Fibroblast of skin of right quadriceps (primary cell): Measurements from ENCODE around the gene CALHM1.
A peak's percentile ranks its signal among the peaks of the same experiment; 100 is the strongest.
"Not testable (repeated sequence)": the region's sequence is repeated elsewhere in the genome, so short reads cannot be mapped to it uniquely, and the experiment has no call there.

Source experiments
- DNase-seq: peaks from one replicate; pipeline ENCODE4 v3.0.0-alpha.2; 2013

The CALHM1 gene

DNA sequence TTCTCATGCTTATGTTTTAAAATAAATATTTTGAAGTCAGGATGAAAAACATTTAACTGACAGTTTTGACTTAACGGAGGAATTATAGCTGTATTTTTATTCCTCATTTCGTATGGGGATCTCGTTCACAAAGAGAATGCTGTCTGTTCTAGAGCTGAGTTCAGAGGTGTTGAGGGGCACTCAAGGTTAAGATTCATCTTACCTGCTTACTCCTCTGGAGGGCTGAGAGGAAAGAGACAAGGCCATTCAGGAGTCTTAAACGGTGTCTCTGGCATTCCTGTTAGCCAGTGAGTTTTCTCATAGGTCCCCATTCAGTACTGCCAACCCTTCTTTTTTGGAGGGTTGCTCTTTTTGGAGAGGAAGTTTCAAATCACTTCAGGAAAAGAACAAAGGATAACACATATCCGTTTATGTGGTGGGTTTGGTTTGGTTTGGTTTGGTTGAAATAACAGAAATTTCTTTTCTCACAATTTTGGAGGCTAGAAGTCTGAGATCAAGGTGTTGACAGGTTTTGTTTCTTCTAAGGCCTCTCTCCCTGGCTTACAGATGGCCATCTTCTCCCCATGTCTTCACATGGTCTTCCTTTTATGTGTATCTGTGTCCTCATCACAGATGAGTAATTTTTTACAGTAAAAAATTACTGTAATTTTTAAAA lies 29.6 kb downstream of the CALHM1 start:
- no peak for DNase-seq

DNA sequence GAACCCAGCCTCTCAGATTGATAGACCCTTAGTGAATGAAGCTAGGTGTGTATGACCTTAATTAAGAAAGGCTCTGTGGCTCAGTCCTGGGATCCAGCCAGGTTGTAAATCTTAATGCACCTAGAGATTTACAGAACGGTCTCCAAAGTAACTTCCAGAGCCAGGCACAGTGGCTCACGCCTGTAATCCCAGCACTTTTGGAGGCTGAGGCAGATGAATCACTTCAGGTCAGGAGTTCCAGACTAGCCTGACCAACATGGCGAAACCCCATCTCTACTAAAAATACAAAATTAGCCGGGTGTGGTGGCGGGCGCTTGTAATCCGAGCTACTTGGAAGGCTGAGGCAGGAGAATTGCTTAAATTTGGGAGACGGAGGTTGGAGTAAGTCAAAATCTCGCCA lies 30.8 kb downstream of the CALHM1 start:
- DNase-seq, result no peak

DNA sequence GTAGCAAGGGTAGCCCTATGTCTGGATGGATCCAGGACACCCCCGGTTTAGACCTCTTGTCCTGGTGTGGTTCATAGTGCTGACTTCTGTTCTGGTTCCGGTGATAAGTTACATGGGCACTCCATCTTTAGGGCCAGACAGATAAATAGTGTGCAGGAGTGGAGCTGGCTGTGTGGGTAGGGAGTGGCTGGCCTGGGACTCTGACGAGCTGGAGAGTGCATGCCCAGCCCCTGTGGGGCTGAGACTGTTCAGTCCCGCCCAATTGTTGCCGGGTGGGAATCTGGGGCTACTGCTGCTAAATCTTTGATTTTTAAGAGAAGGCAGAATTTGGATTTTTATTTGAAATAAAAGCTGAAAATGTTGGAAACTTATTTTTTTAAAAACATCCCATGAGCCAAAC lies 35.0 kb downstream of the CALHM1 start:
- no peak for DNase-seq

DNA sequence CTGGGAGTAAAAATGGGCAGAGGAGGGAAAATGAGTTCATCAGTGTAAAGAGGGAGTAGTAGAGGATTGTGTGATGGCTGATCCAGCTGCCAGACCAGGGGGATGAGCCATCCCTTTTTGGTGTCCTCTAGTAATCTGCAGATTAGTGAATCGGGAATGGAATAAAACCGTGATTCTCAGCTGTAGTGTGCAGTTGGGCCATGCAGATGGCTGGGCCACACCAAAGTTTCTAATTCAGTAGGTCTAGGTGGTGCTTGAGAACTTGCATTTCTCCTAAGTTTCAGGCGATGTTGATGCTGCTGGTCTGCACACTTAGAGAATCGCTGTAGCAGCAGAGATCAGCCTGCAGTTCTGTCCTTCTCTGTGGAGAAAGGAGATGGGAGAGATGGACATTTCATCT lies 39.6 kb downstream of the CALHM1 start:
- no peak for DNase-seq

DNA sequence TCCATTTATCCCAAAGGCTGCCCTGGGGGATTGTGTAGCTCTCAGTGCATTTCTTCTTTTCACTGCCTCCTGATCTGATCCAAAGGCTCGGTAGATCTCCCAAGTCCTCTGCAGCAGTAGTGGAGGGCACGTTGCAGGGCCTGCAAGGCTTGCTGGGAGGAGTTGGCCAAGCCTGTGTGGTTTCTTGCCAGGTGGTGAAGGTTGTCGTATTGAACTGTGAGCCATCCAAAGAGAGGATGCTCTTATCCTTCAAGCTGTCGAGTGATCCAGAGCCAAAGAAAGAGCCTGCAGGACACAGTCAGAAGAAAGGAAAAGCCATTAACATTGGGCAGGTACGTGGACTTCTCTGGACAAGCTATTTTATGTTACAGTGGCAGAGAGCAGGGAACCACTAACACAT lies 41.1 kb downstream of the CALHM1 start:
- DNase-seq, result no peak

DNA sequence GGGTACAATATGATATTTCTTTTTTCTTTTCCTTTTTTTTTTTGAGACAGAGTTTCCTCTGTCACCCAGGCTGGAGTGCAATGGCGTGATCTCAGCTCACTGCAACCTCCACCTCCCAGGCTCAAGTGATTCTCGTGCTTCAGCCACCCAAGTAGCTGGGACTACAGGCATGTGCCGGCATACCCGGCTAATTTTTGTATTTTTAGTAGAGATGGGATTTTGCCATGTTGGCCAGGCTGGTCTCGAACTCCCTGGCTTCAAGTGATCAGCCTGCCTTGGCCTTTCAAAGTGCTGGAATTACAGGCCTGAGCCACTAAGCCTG lies 41.6 kb downstream of the CALHM1 start:
- not testable (repeated sequence) for DNase-seq

DNA sequence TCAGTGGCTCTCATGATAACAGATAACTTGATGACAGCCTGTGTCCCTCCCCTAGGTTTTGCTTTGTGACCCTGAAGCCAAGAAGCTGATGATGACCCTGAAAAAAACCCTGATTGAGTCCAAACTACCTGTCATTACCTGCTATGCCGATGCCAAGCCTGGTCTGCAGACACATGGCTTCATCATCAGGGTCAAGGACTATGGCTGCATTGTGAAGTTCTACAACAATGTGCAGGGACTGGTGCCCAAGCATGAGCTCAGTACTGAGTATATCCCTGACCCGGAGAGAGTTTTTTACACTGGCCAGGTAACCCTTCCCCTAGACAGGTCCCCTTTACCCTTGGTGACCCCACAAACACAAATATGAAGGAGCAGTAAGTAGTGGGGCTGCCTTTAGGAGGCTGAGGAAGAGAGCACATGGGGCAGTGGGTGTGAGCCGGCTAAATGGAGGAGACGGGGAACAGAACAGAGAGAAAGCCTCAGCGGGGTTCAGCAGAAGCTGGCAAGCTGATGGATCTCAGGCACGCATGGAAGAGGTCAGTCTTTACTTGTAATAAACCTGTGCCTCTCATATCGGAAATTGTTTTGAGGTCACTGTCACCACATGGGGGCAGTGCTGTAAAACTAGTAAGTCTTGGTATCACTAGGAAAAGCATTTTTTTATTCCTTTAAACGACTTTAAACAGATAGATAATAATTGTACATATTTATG lies 42.1 kb downstream of the CALHM1 start:
- DNase-seq, result peak; percentile 51

DNA sequence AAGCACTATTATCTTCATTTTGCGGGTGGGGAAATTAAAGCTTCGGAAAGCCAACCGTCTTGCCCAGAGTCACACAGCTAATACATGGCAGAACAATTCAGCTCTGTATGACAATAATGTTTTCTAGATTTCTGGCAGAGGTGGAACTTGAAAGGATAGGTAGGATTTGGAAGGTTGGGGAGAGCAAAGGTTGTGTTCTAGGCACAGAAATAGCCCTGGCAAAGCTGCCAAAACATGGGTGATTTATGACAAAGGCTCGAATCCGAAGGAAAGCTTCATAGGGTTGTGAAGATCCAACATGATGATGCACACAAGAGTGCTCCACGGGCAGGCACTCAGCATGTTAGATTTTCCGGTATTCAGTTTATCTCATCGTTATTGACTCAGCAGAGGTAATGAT lies 43.1 kb downstream of the CALHM1 start:
- no peak for DNase-seq

DNA sequence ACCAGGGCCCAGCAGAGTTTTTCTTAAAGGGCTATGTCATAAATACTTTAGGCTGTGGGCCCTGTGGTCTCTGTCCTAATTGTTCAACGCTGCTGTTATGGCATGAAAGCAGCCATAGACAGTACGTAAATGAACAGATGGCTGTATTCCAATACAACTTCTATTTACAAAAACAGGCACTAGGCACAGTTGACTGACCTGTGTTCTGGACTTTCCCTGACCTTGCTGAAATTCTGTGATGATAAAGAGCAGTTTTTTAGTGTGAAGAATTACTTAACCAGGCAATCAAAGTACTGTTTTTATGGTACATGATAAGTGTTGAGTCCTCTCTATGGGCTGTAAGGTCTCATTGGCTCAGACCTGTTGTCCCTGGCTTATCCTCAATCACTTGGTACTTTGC lies 45.1 kb downstream of the CALHM1 start:
- no peak for DNase-seq
